GM12865 (cell line): Measurements from ENCODE around the gene STK35.

ENCODE experiments used
- DNase-seq: peaks from one replicate; pipeline ENCODE4 v3.0.0; 2010; ENCODE audit warnings: low read depth
- H3K4me3 ChIP-seq: 2 replicates; pipeline ENCODE4 v1.5.1; 2011; ENCODE audit warnings: mild to moderate bottlenecking, low read depth, low read length, control low read depth
- TF ChIP-seq, protein P1 (sequence below): IDR thresholded peaks from 2 replicates; pipeline ENCODE4 v1.5.1; 2011; ENCODE audit warnings: low read length, control low read depth, low read depth, inconsistent platforms; ENCODE audit not compliant: insufficient read depth; ENCODE audit errors: missing control alignments

STK35 gene

DNA sequence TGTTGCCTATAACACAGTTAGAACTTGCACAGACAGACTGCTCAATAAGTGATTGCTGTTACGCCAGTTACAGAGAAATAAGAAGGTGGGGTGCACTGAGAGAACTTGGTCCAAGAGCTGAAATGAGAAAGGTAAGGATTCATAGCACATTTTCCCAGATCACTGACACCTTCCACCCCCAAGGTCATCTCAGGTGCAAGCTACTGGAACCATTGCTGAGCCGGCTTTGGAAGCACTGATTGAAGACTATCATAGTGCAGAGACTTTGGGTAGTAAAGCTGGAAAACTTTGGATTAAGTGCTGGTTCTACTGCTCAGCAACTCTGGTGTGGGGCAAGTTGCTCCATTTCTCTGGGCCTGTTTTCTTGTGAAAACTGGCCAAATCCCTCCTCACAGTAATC lies 38.1 kb downstream of the STK35 start:
- DNase-seq = no peak
- TF ChIP-seq, protein P1, sequence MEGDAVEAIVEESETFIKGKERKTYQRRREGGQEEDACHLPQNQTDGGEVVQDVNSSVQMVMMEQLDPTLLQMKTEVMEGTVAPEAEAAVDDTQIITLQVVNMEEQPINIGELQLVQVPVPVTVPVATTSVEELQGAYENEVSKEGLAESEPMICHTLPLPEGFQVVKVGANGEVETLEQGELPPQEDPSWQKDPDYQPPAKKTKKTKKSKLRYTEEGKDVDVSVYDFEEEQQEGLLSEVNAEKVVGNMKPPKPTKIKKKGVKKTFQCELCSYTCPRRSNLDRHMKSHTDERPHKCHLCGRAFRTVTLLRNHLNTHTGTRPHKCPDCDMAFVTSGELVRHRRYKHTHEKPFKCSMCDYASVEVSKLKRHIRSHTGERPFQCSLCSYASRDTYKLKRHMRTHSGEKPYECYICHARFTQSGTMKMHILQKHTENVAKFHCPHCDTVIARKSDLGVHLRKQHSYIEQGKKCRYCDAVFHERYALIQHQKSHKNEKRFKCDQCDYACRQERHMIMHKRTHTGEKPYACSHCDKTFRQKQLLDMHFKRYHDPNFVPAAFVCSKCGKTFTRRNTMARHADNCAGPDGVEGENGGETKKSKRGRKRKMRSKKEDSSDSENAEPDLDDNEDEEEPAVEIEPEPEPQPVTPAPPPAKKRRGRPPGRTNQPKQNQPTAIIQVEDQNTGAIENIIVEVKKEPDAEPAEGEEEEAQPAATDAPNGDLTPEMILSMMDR = no peak

GRCh38 chr20:2140561-2140960 lies 38.9 kb downstream of the STK35 start:
- H3K4me3 ChIP-seq = no peak overlapping the region
- no peak for DNase-seq
- TF ChIP-seq, protein P1 = no peak

More for the DNA sequence above, 38.1 kb downstream of the STK35 start:
- no peak overlapping the region for H3K4me3 ChIP-seq

DNA sequence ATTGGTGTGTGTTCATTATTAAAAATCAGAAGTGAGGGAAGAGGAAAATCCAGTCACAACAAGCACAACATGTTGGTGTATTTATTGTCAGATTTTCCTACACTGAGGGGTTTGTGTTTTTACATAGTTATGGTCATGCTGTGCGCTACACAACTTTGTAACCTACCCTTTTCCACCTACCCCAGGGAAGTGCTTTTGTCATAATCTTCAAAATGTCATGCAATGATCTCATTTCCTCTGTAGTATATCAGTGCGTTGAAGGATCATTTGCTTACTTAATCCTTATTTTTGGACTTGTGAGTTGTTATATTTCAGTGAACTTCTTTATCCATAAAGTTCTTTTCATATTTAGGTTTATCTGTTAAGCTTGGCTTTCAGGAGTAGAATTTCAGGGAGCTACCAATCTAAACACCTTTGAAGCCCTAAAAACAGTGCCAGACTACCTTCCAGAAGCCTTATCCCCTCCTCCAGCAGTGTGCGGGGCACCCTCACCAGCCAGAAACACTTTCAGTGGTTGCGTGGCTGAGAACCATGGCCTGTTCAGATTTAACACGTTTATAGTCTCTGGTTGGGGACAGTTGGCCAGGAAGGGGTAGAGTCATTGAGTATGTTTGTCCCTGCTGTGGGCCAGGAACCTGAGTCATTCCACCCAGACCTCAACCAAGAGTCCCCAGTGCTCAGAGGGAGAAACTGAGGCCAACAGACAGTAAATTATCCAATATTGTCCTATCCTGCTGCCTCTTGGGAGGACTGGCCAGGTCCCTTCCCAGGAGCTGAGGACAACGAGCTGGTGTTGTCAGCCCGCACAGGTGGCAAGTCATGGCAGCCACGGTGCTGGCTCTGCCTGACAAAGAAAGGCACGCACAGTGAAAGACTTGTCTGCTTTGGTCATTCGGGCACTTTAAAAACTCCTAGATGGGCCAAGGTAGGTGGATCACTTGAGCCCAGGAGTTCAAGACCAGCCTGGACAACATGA lies 40.3 kb downstream of the STK35 start:
- no peak for DNase-seq
- TF ChIP-seq, protein P1 = no peak
- H3K4me3 ChIP-seq = no peak overlapping the region

GRCh38 chr20:2142649-2143048 lies 41.0 kb downstream of the STK35 start:
- no peak for DNase-seq
- TF ChIP-seq, protein P1 = no peak

GRCh38 chr20:2143594-2143993 lies 42.0 kb downstream of the STK35 start:
- DNase-seq = no peak
- H3K4me3 ChIP-seq = no peak overlapping the region
- TF ChIP-seq, protein P1 = no peak

More at GRCh38 chr20:2142649-2143048, 41.0 kb downstream of the STK35 start:
- H3K4me3 ChIP-seq = no peak overlapping the region

DNA sequence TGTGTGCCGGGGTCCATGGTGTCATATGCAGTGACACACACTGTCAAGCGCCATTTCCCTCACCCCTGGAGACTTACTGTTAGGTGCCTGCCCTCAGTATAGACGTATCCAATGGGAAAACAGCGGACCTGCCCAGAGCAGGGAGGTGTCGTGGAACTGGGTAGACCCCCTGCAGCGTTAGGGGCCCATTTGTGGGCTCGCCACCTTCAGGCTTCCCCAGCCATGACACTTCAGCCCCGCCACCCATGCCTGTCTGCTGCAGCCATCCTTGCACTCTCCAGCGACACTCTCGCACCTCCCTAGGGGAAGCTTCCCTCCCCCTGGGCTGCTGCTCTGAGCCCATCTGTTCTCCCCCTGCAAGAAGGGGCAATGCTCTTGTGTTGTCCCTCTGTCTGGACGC lies 43.2 kb downstream of the STK35 start:
- no peak overlapping the region for H3K4me3 ChIP-seq
- TF ChIP-seq, protein P1 = no peak
- DNase-seq = no peak
